Kidney epithelial cell (primary cell): Measurements from ENCODE around the gene ZBED4. TPM values are rescaled to one million over a fixed set of nuclear protein-coding genes. Genes with fewer than 3 reads are reported as not detected.

ENCODE experiments used
- DNase-seq: peaks from one replicate; pipeline ENCODE4 v3.0.0-alpha.2; 2010; ENCODE audit warnings: low read depth
- H3K27me3 ChIP-seq: 2 replicates; pipeline ENCODE4 v1.6.0; 2011; ENCODE audit warnings: low read length; ENCODE audit not compliant: control insufficient read depth, insufficient read depth
- H3K36me3 ChIP-seq: 2 replicates; pipeline ENCODE4 v1.5.1; 2011; ENCODE audit warnings: low read length; ENCODE audit not compliant: control insufficient read depth, insufficient read depth
- H3K4me3 ChIP-seq: 2 replicates; pipeline ENCODE4 v1.5.1; 2011; ENCODE audit warnings: low read depth, mild to moderate bottlenecking, control low read depth, low read length
- total RNA-seq: library from RNA; depleted of rRNA; stranded (reverse); fragments of >200 nt; gene quantifications from 2 replicates; pipeline ENCODE4 v1.2.3, GENCODE V29; 2015
- TF ChIP-seq, protein P1 (sequence below): IDR thresholded peaks from 2 replicates; pipeline ENCODE4 v1.5.1; 2011; ENCODE audit warnings: mild to moderate bottlenecking, moderate library complexity, low read length, control low read depth, inconsistent platforms; ENCODE audit not compliant: insufficient read depth, poor library complexity, severe bottlenecking

Gene ZBED4
- total RNA-seq, 1 donor from 2014 or later = 28.8 TPM

DNA sequence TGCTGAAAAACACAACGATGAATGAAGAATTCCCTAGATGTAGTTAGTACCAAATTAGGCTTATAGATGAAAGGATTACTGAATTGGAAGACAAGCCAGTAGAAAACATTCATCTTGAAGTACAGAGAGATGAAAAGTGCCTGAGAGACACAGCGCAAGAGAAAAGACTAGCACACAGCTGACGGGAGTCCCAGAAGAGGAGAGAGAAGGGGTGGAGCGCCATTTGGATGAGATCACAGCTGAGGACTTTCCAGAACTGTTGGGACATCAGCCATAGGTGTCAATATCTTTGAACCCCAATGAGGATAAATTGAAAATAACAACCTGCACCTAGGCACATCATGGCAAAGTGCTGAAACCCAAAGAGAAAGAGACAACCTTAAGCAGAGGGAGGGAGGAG lies 39.4 kb downstream of the ZBED4 start:
- Histone ChIP-seq H3K36me3 (peaks cover 2% of the 10 kb centered on the region), H3K4me3 (no peak overlapping the region), H3K27me3 (no peaks in the 10 kb centered on the region)
- no peak for DNase-seq
- TF ChIP-seq, protein P1, sequence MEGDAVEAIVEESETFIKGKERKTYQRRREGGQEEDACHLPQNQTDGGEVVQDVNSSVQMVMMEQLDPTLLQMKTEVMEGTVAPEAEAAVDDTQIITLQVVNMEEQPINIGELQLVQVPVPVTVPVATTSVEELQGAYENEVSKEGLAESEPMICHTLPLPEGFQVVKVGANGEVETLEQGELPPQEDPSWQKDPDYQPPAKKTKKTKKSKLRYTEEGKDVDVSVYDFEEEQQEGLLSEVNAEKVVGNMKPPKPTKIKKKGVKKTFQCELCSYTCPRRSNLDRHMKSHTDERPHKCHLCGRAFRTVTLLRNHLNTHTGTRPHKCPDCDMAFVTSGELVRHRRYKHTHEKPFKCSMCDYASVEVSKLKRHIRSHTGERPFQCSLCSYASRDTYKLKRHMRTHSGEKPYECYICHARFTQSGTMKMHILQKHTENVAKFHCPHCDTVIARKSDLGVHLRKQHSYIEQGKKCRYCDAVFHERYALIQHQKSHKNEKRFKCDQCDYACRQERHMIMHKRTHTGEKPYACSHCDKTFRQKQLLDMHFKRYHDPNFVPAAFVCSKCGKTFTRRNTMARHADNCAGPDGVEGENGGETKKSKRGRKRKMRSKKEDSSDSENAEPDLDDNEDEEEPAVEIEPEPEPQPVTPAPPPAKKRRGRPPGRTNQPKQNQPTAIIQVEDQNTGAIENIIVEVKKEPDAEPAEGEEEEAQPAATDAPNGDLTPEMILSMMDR = no peak

DNA sequence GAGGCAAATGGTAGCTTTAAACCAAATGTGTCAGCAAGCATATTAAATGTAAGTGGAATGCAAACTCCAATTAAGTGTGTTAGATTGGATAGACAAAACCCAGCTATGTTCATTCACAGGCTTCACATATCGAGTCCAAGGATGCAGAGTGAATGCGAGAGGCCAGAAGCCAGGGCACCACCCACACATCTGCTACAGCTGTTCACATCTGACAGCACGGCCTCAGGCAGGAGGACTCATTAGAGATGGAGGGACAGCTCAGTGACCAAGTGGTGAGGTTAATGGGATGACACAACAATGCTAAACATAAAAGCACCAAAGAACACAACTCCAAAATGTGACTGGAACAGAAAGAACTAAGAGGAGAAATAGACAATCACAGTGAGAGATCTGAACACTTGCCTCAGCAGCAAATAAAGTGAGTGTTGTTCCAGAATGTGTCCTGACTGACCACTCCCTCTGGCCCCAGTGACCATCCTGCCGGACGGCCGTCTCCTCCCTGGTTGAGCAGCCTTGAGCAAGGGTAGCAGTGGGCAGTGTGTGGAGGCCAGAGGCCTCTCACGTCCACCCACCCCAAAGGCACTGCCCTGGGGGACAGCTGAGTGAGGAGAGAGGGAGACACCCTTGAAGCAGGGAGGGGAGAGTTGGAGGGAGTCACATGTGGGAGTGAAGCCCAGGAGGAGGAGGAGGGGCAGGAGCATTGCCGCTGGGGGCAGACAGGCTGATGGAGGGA lies 40.8 kb downstream of the ZBED4 start:
- DNase-seq = no peak
- Histone ChIP-seq H3K4me3 (no peak overlapping the region), H3K27me3 (no peaks in the 10 kb centered on the region), H3K36me3 (no peaks in the 10 kb centered on the region)
- TF ChIP-seq, protein P1 = no peak

- TF ChIP-seq, protein P1 = no peak
- H3K27me3 ChIP-seq = no peaks in the 10 kb centered on the region
- H3K4me3 ChIP-seq = no peak overlapping the region
- H3K36me3 ChIP-seq = no peaks in the 10 kb centered on the region
- DNase-seq = no peak
Observed at GRCh38 chr22:49896201-49896600, 42.6 kb downstream of the ZBED4 start.

DNA sequence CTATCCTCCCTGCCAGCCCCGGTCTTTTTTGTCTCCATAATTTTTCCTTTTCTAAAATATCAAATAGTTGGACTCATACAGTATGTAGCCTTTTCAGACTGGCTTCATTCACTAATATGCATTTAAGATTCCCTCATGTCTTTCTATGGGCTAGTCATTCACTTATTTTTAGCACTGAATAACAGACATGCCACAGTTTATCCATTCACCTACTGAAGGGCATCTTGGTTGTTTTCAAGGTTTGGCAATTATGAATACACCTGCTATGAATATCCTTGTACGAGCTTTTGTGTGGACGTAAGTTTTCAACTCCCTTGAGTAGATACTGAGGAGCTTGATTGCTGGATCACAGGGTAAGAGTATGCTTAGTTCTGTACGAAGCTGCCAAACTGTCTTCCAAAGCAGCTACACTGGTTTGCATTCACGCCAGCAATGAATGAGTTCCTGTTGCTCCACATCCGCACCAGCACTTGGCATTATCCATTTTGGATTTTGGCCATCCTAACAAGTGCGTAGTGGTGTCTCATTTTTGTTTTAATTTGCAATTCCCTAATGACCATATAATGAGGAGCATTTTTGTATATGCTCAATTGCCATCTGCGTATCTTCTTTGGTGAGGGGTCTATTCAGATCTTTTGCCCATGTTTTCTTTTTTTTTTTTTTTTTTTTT lies 43.5 kb downstream of the ZBED4 start:
- Histone ChIP-seq H3K27me3 (no peaks in the 10 kb centered on the region), H3K4me3 (no peak overlapping the region), H3K36me3 (no peaks in the 10 kb centered on the region)
- TF ChIP-seq, protein P1 = no peak
- DNase-seq = no peak

DNA sequence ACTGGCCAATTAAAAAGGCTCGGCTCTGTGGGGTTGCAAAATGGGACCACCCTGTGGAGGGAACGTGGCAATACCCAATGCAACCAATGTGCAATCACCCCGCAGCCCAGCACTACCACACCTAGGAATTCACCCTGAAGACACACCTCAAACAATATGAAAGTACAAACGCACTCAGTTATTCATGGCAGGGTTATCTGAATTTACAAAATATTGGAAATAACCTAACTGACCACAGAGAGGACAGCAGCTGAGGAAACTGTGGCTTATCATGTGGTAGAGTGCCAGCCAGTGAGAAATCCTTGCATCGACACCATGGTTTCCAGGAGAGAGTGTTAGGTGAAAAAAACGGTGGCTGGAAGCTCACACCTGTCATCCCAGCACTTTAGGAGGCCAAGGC lies 45.9 kb downstream of the ZBED4 start:
- Histone ChIP-seq H3K4me3 (no peak overlapping the region), H3K36me3 (no peaks in the 10 kb centered on the region), H3K27me3 (no peaks in the 10 kb centered on the region)
- TF ChIP-seq, protein P1 = no peak
- no peak for DNase-seq
